Endothelial cell of umbilical vein (primary cell): ENCODE measurements around the gene PRKCQ. TPM values are rescaled to one million over a fixed set of nuclear protein-coding genes. Genes with fewer than 3 reads are reported as not detected.

ENCODE experiments used
- BruUV-seq: library from RNA; stranded (reverse); fragments of 400-500 nt; replicated peaks from 2 replicates; lab custom pipeline; 2021; lab: Mats Ljungman, UMichigan
- CTCF ChIA-PET: fragments of 300-600, 350-600 bp; sonication (Branson Sonifier 250); formaldehyde crosslinking; loops from one replicate; lab custom pipeline; 2021; ENCODE audit warnings: antibody characterized with exemption, inconsistent platforms; lab: Charles Lee
- POLR2A ChIA-PET: fragments of 300-600, 350-600 bp; sonication (Branson Sonifier 250); formaldehyde crosslinking; loops from one replicate; lab custom pipeline; 2021; ENCODE audit warnings: antibody characterized with exemption, inconsistent platforms; lab: Charles Lee
- DNase-seq: peaks from one replicate; pipeline ENCODE4 v3.0.0-alpha.2; 2011; ENCODE audit warnings: low read depth, low spot score
- FAIRE-seq: peaks from 2 replicates; lab custom pipeline; 2011; peaks lifted over from hg19 to GRCh38; lab: Jason Lieb, UNC
- H2AFZ ChIP-seq: 2 replicates; pipeline ENCODE4 v1.6.0; 2012; ENCODE audit warnings: low read depth, low read length, control low read depth, inconsistent platforms
- H3K27ac ChIP-seq: 2 replicates; pipeline ENCODE4 v1.5.1; 2011; ENCODE audit warnings: low read depth, mild to moderate bottlenecking, control low read depth, low read length, moderate library complexity; ENCODE audit not compliant: insufficient read depth
- H3K27me3 ChIP-seq, 2 experiments: 2 replicates each; pipeline versions ENCODE4 v1.6.0 to v1.6.1; 2011; ENCODE audit warnings: low read length in 2 of 2, mixed read lengths in 1 of 2; ENCODE audit not compliant: control insufficient read depth in 2 of 2, insufficient read depth in 2 of 2
- H3K36me3 ChIP-seq, 2 experiments: 2 replicates in 1 of 2; 3 replicates in 1 of 2; pipeline ENCODE4 v1.5.1; 2011; ENCODE audit warnings: low read length in 2 of 2, mild to moderate bottlenecking in 1 of 2, moderate library complexity in 1 of 2; ENCODE audit not compliant: control insufficient read depth in 2 of 2, insufficient read depth in 2 of 2; ENCODE audit errors: extremely low read depth in 1 of 2
- H3K4me1 ChIP-seq: 3 replicates; pipeline ENCODE4 v1.5.1; 2011; ENCODE audit warnings: mild to moderate bottlenecking, low read length; ENCODE audit not compliant: control insufficient read depth, insufficient read depth; ENCODE audit errors: extremely low read depth
- H3K4me2 ChIP-seq: 2 replicates; pipeline ENCODE4 v1.6.1; 2011; ENCODE audit warnings: low read length, control low read depth, mixed read lengths; ENCODE audit not compliant: insufficient read depth
- H3K4me3 ChIP-seq, 3 experiments: fragments of 200-600 bp in 1 of 3; sonication (generic), shearing (Covaris generic) in 1 of 3; replicated peaks in 1 of 3; 2 replicates each; pipeline ENCODE4 v1.5.1; 2011 to 2016; ENCODE audit warnings: control low read depth in 3 of 3, low read length in 3 of 3, mild to moderate bottlenecking in 2 of 3, inconsistent platforms in 1 of 3, low read depth in 1 of 3, moderate library complexity in 1 of 3; ENCODE audit not compliant: insufficient read depth in 1 of 3
- H3K79me2 ChIP-seq: 2 replicates; pipeline ENCODE4 v1.6.0; 2012; ENCODE audit warnings: low read length, inconsistent platforms; ENCODE audit not compliant: control insufficient read depth, insufficient read depth
- H3K9ac ChIP-seq: replicated peaks from 2 replicates; pipeline ENCODE3; 2011; ENCODE audit warnings: low read length, control low read depth; ENCODE audit not compliant: insufficient read depth; ENCODE audit errors: extremely low read depth
- H3K9me1 ChIP-seq: replicated peaks from 3 replicates; pipeline ENCODE4 v1.6.0; 2011; ENCODE audit warnings: mild to moderate bottlenecking, low read length; ENCODE audit not compliant: control insufficient read depth, insufficient read depth; ENCODE audit errors: extremely low read depth
- H3K9me3 ChIP-seq: replicated peaks from 2 replicates; pipeline ENCODE4 v1.5.1; 2012; ENCODE audit warnings: low read length, inconsistent platforms; ENCODE audit not compliant: control insufficient read depth, insufficient read depth
- H4K20me1 ChIP-seq: replicated peaks from 2 replicates; pipeline ENCODE3; 2011; ENCODE audit warnings: mild to moderate bottlenecking, low read length; ENCODE audit not compliant: control insufficient read depth, insufficient read depth; ENCODE audit errors: extremely low read depth
- CTCF ChIP-seq, 2 donors: IDR thresholded peaks; 1 replicate in 1 of 2; 2 replicates in 1 of 2; pipeline ENCODE4 v1.5.1; 2011; ENCODE audit warnings: low read length in 2 of 2, mild to moderate bottlenecking in 2 of 2, moderate library complexity in 2 of 2, control low read depth in 1 of 2, inconsistent platforms in 1 of 2, low read depth in 1 of 2; ENCODE audit not compliant: insufficient read depth in 1 of 2; ENCODE audit errors: extremely low read depth in 1 of 2
- EZH2 ChIP-seq: IDR thresholded peaks from 2 replicates; pipeline ENCODE4 v1.6.1; 2012; ENCODE audit warnings: borderline replicate concordance, low read depth, mild to moderate bottlenecking, moderate library complexity, low read length, inconsistent platforms; ENCODE audit not compliant: severe bottlenecking
- FOS ChIP-seq: IDR thresholded peaks from 2 replicates; pipeline ENCODE4 v1.6.1; 2011; ENCODE audit warnings: mild to moderate bottlenecking, low read length, moderate library complexity, borderline replicate concordance; ENCODE audit not compliant: insufficient read depth
- JUN ChIP-seq: IDR thresholded peaks from 2 replicates; pipeline ENCODE4 v1.6.1; 2011; ENCODE audit warnings: borderline replicate concordance, low read depth; ENCODE audit not compliant: insufficient read length, insufficient read depth
- POLR2A ChIP-seq: IDR thresholded peaks from 2 replicates; pipeline ENCODE4 v1.6.1; 2012; ENCODE audit warnings: low read depth, mild to moderate bottlenecking, control low read depth, low read length
- POLR2AphosphoS5 ChIP-seq: IDR thresholded peaks from 2 replicates; pipeline ENCODE4 v1.6.1; 2012; ENCODE audit warnings: low read depth, mild to moderate bottlenecking, control low read depth, low read length, moderate library complexity; ENCODE audit not compliant: insufficient read depth
- dilution Hi-C: fragments of 300-500 bp; cut with MboI; formaldehyde crosslinking; loops from one replicate; pipeline ENCODE4 v1.15.0; 2019; ENCODE audit warnings: low sequenced_read_pairs; ENCODE audit not compliant: extremely low pct_ligation_motif_present
- intact Hi-C: fragments of 100-400 bp; cut with micrococcal nuclease; formaldehyde crosslinking; loops from one replicate; pipeline ENCODE4 v1.10.0; 2022
- polyA plus RNA-seq, 4 experiments: library from polyadenylated mRNA; depleted of rRNA in 3 of 4; stranded (reverse) in 3 of 4; unstranded in 1 of 4; fragments of >200 nt; gene quantifications; 2 replicates each; pipeline versions ENCODE4 v1.2.1 to v1.2.3, GENCODE V29; 2011 to 2012; ENCODE audit warnings: missing spikeins in 1 of 4
- total RNA-seq: library from RNA; stranded (reverse); gene quantifications from 2 replicates; pipeline ENCODE4 v1.2.3, GENCODE V29; 2021
- TF ChIP-seq, protein P1 (sequence below): IDR thresholded peaks from 2 replicates; pipeline ENCODE4 v1.6.1; 2011; ENCODE audit not compliant: insufficient read depth, insufficient read length

Gene PRKCQ
- total and polyA plus RNA-seq, 2 donors (not counting 3 experiments of a cell fraction or from before 2014, with no cell fraction given), result 0.32 to 0.55 TPM

- no peaks in the 10 kb centered on the region for H3K4me1 ChIP-seq
- FAIRE-seq (no peak), DNase-seq (no peak)
- no peak overlapping the region for H3K9ac ChIP-seq
- no TSS peak for BruUV-seq
- intact Hi-C loops (no loop called here), dilution Hi-C loops (no loop called here)
- TF ChIP-seq JUN (no peak), CTCF (IDR thresholded peaks at IDR 0.05; ENCODE audit: extremely low read depth in 1 of 2, insufficient read depth in 1 of 2, low read depth in 1 of 2, low read length in 2 of 2) (no peak), FOS (no peak), EZH2 (no peak), POLR2A (no peak), POLR2AphosphoS5 (no peak)
- TF ChIP-seq, protein P1, sequence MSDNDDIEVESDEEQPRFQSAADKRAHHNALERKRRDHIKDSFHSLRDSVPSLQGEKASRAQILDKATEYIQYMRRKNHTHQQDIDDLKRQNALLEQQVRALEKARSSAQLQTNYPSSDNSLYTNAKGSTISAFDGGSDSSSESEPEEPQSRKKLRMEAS, result no peak
- H3K4me2 ChIP-seq, result no peak overlapping the region
- POLR2A ChIA-PET, result no interaction called here
- H3K4me3 ChIP-seq, result no peak overlapping the region
- CTCF ChIA-PET, result no interaction called here
- H3K27ac ChIP-seq, result no peak overlapping the region
- no peaks in the 10 kb centered on the region for H3K36me3 ChIP-seq
- H3K27me3 ChIP-seq, result no peaks in the 10 kb centered on the region
- H3K9me3 ChIP-seq, result no peaks in the 10 kb centered on the region
- no peaks in the 10 kb centered on the region for H3K79me2 ChIP-seq
- no peak overlapping the region for H2AFZ ChIP-seq
- H3K9me1 ChIP-seq, result no peaks in the 10 kb centered on the region
- no peaks in the 10 kb centered on the region for H4K20me1 ChIP-seq
Measured at GRCh38 chr10:6490614-6491013, 89.5 kb downstream of the PRKCQ start.
